H1 (cell line): ENCODE data around the gene GTF2H1. TPM values are rescaled to one million over a fixed set of nuclear protein-coding genes. Genes with fewer than 3 reads are reported as not detected.

Experiments used
- CTCF ChIA-PET: fragments of 300-600 bp; sonication (Branson Sonifier 250); formaldehyde crosslinking; loops from one replicate; lab custom pipeline; 2021; ENCODE audit not compliant: partially characterized antibody; lab: Charles Lee
- POLR2A ChIA-PET: fragments of 300-600 bp; sonication (Branson Sonifier 250); formaldehyde crosslinking; loops from one replicate; lab custom pipeline; 2021; ENCODE audit warnings: inconsistent platforms; ENCODE audit not compliant: partially characterized antibody; lab: Charles Lee
- DNase-seq, 2 experiments: peaks; one replicate each; pipeline versions ENCODE4 v3.0.0 to v3.0.0-alpha.2; 2010 to 2022; ENCODE audit warnings: low spot score in 2 of 2, low read depth in 1 of 2, mixed read lengths in 1 of 2
- FAIRE-seq: peaks from 2 replicates; lab custom pipeline; 2011; peaks lifted over from hg19 to GRCh38; lab: Jason Lieb, UNC
- H2AFZ ChIP-seq: 2 replicates; pipeline ENCODE4 v1.8.1; 2012; ENCODE audit warnings: low read length, inconsistent platforms
- H2AK5ac ChIP-seq: 2 replicates; pipeline ENCODE4 v1.6.1; 2013; ENCODE audit warnings: low read depth, low read length
- H2BK120ac ChIP-seq: replicated peaks from 2 replicates; pipeline ENCODE3; 2013; ENCODE audit warnings: low read depth, low read length, inconsistent platforms
- H2BK12ac ChIP-seq: 2 replicates; pipeline ENCODE4 v1.6.1; 2013; ENCODE audit warnings: low read depth, low read length
- H2BK15ac ChIP-seq: 2 replicates; pipeline ENCODE4 v1.6.1; 2013; ENCODE audit warnings: low read length
- H2BK20ac ChIP-seq: 2 replicates; pipeline ENCODE4 v1.6.1; 2013; ENCODE audit warnings: low read length
- H2BK5ac ChIP-seq: 2 replicates; pipeline ENCODE4 v1.6.1; 2013; ENCODE audit warnings: low read depth, low read length
- H3K14ac ChIP-seq: 2 replicates; pipeline ENCODE4 v1.6.1; 2013; ENCODE audit warnings: inconsistent platforms; ENCODE audit not compliant: insufficient read length
- H3K18ac ChIP-seq: 2 replicates; pipeline ENCODE4 v1.6.1; 2013; ENCODE audit warnings: low read length; ENCODE audit errors: extremely low read depth
- H3K23ac ChIP-seq: 2 replicates; pipeline ENCODE4 v1.6.1; 2013; ENCODE audit warnings: inconsistent platforms; ENCODE audit not compliant: insufficient read length
- H3K23me2 ChIP-seq: 2 replicates; pipeline ENCODE4 v1.6.1; 2013; ENCODE audit warnings: low read depth, low read length
- H3K27ac ChIP-seq: 2 replicates; pipeline ENCODE4 v1.6.1; 2011; ENCODE audit warnings: low read depth, low read length, inconsistent platforms
- H3K27me3 ChIP-seq, 4 experiments: replicated peaks in 1 of 4; 1 replicate in 1 of 4; 2 replicates in 3 of 4; pipeline versions ENCODE4 v1.6.1 to v1.8.1; 2011 to 2013; ENCODE audit warnings: low read length in 3 of 4, mild to moderate bottlenecking in 3 of 4, inconsistent platforms in 2 of 4, mixed read lengths in 2 of 4, moderate library complexity in 1 of 4; ENCODE audit not compliant: control insufficient read depth in 3 of 4, insufficient read depth in 3 of 4; ENCODE audit errors: extremely low read depth in 1 of 4
- H3K36me3 ChIP-seq, 4 experiments: 2 replicates each; pipeline versions ENCODE4 v1.6.1 to v1.8.1; 2011 to 2013; ENCODE audit warnings: mild to moderate bottlenecking in 4 of 4, low read length in 3 of 4, moderate library complexity in 2 of 4, control low read depth in 1 of 4, inconsistent platforms in 1 of 4; ENCODE audit not compliant: insufficient read depth in 4 of 4, control insufficient read depth in 2 of 4
- H3K4ac ChIP-seq: replicated peaks from 2 replicates; pipeline ENCODE3; 2013; ENCODE audit warnings: low read length, low read depth, mixed read lengths, inconsistent platforms; ENCODE audit not compliant: insufficient read length
- H3K4me1 ChIP-seq, 4 experiments: replicated peaks in 1 of 4; 1 replicate in 1 of 4; 2 replicates in 3 of 4; pipeline versions ENCODE4 v1.6.1 to v1.8.1; 2011 to 2013; ENCODE audit warnings: low read length in 3 of 4, inconsistent platforms in 2 of 4, mixed read lengths in 1 of 4; ENCODE audit not compliant: insufficient read depth in 4 of 4, control insufficient read depth in 3 of 4
- H3K4me2 ChIP-seq, 2 experiments: 2 replicates each; pipeline versions ENCODE4 v1.6.1 to v1.8.1; 2011 to 2013; ENCODE audit warnings: low read depth in 2 of 2, low read length in 2 of 2, control low read depth in 1 of 2, inconsistent platforms in 1 of 2, mild to moderate bottlenecking in 1 of 2; ENCODE audit not compliant: insufficient read depth in 1 of 2
- H3K4me3 ChIP-seq, 4 experiments: fragments of 200-600, 300-600 bp in 1 of 4; sonication (generic), shearing (Covaris generic), sonication (Bioruptor Twin) in 1 of 4; 2 replicates each; pipeline versions ENCODE4 v1.5.1 to v1.8.1; 2011 to 2016; ENCODE audit warnings: low read length in 4 of 4, low read depth in 3 of 4, control low read depth in 2 of 4, inconsistent platforms in 2 of 4, mild to moderate bottlenecking in 2 of 4, mixed read lengths in 1 of 4, moderate library complexity in 1 of 4; ENCODE audit not compliant: insufficient read depth in 2 of 4; ENCODE audit errors: extremely low read depth in 1 of 4
- H3K56ac ChIP-seq: replicated peaks from 2 replicates; pipeline ENCODE3; 2013; ENCODE audit warnings: low read depth, mild to moderate bottlenecking, mixed read lengths, low read length, inconsistent platforms; ENCODE audit not compliant: insufficient read length
- H3K79me1 ChIP-seq: 2 replicates; pipeline ENCODE4 v1.6.1; 2013; ENCODE audit warnings: low read depth, low read length, control low read depth
- H3K79me2 ChIP-seq, 2 experiments: 2 replicates each; pipeline versions ENCODE4 v1.6.1 to v1.8.1; 2012 to 2013; ENCODE audit warnings: low read length in 2 of 2, mild to moderate bottlenecking in 2 of 2, inconsistent platforms in 1 of 2; ENCODE audit not compliant: insufficient read depth in 2 of 2, control insufficient read depth in 1 of 2
- H3K9ac ChIP-seq, 4 experiments: replicated peaks in 1 of 4; 1 replicate in 1 of 4; 2 replicates in 3 of 4; pipeline versions ENCODE4 v1.6.1 to v1.8.1; 2011 to 2013; ENCODE audit warnings: low read depth in 3 of 4, low read length in 3 of 4, control low read depth in 2 of 4, mild to moderate bottlenecking in 2 of 4, moderate library complexity in 2 of 4, inconsistent platforms in 1 of 4; ENCODE audit errors: extremely low read depth in 1 of 4
- H3K9me3 ChIP-seq, 2 experiments: 2 replicates each; pipeline versions ENCODE4 v1.6.1 to v1.8.1; 2012 to 2013; ENCODE audit warnings: mild to moderate bottlenecking in 2 of 2, moderate library complexity in 2 of 2, control low read depth in 1 of 2, inconsistent platforms in 1 of 2, low read depth in 1 of 2, low read length in 1 of 2, mixed read lengths in 1 of 2; ENCODE audit not compliant: insufficient read depth in 2 of 2
- H4K20me1 ChIP-seq, 2 experiments: replicated peaks in 1 of 2; 2 replicates each; pipeline versions ENCODE3 to v1.8.1; 2011 to 2013; ENCODE audit warnings: inconsistent platforms in 2 of 2, low read length in 2 of 2, mild to moderate bottlenecking in 1 of 2; ENCODE audit not compliant: insufficient read depth in 2 of 2, control insufficient read depth in 1 of 2
- H4K5ac ChIP-seq: 2 replicates; pipeline ENCODE4 v1.6.1; 2013; ENCODE audit warnings: low read length, low read depth, mixed read lengths, inconsistent platforms; ENCODE audit not compliant: insufficient read length
- H4K8ac ChIP-seq: 2 replicates; pipeline ENCODE4 v1.8.0; 2013; ENCODE audit warnings: mild to moderate bottlenecking, moderate library complexity, low read length, inconsistent platforms; ENCODE audit not compliant: insufficient read depth; ENCODE audit errors: extremely low read depth
- H4K91ac ChIP-seq: replicated peaks from 2 replicates; pipeline ENCODE3; 2013; ENCODE audit warnings: low read length, mixed read lengths, inconsistent platforms; ENCODE audit not compliant: insufficient read length
- BCL11A ChIP-seq, 2 experiments: IDR thresholded peaks; one replicate each; pipeline ENCODE4 v1.6.1; 2011; ENCODE audit warnings: low read depth in 2 of 2, low read length in 2 of 2, mild to moderate bottlenecking in 2 of 2
- CEBPB ChIP-seq: IDR thresholded peaks from 2 replicates; pipeline ENCODE4 v1.6.1; 2012; ENCODE audit warnings: low read depth, low read length
- EGR1 ChIP-seq: IDR thresholded peaks from 2 replicates; pipeline ENCODE4 v1.6.1; 2011; ENCODE audit warnings: low read depth, low read length, borderline replicate concordance
- FOSL1 ChIP-seq: IDR thresholded peaks from 2 replicates; pipeline ENCODE4 v1.6.1; 2011; ENCODE audit warnings: mild to moderate bottlenecking, low read depth, low read length, moderate library complexity; ENCODE audit not compliant: insufficient read depth
- KDM1A ChIP-seq: fragments of 200-600, 300-600 bp; sonication (generic); IDR thresholded peaks from 2 replicates; pipeline ENCODE4 v1.7.1; 2016; ENCODE audit warnings: mild to moderate bottlenecking, low read length, borderline replicate concordance
- KDM4A ChIP-seq: IDR thresholded peaks from one replicate; pipeline ENCODE4 v1.7.1; 2012; ENCODE audit warnings: low read depth, mild to moderate bottlenecking, moderate library complexity, low read length, inconsistent platforms; ENCODE audit not compliant: severe bottlenecking
- SIRT6 ChIP-seq: IDR thresholded peaks from one replicate; pipeline ENCODE4 v1.7.1; 2012; ENCODE audit warnings: low read length, inconsistent platforms
- SRF ChIP-seq: IDR thresholded peaks from 2 replicates; pipeline ENCODE4 v1.6.1; 2011; ENCODE audit warnings: mild to moderate bottlenecking, low read depth, low read length, moderate library complexity
- TEAD4 ChIP-seq: IDR thresholded peaks from 2 replicates; pipeline ENCODE4 v1.6.1; 2012; ENCODE audit warnings: low read depth, low read length, inconsistent platforms, mixed read lengths
- WGBS, 2 experiments: shearing (Covaris generic) in 1 of 2; methylation state at CpG; one replicate each; pipeline versions ENCODE4 v1.1.6 to v1.1.7; 2013 to 2015; ENCODE audit warnings: low lambda C conversion rate in 2 of 2, mixed read lengths in 2 of 2, inconsistent platforms in 1 of 2, low coverage in 1 of 2, missing lambda C conversion rate in 1 of 2; ENCODE audit not compliant: insufficient replicate concordance in 2 of 2, insufficient coverage in 1 of 2, insufficient read length in 1 of 2; ENCODE audit errors: extremely low coverage in 1 of 2, missing lambda C conversion rate in 1 of 2; 5-methylcytosine and 5-hydroxymethylcytosine counted together
- polyA plus RNA-seq, 7 experiments: library from polyadenylated mRNA; depleted of rRNA in 3 of 7; stranded (reverse) in 5 of 7; unstranded in 2 of 7; fragments of >200 nt in 5 of 7; fragments of 200-250 nt in 2 of 7; gene quantifications; 1 replicate in 5 of 7; 2 replicates in 1 of 7; 4 replicates in 1 of 7; pipeline versions ENCODE4 v1.2.1 to v1.2.3, GENCODE V29; 2011 to 2013; ENCODE audit warnings: missing spikeins in 2 of 7, mixed read lengths in 2 of 7
- total RNA-seq: library from RNA; stranded (reverse); fragmentation: NEBNext Ultra II Directional; extraction: Animal tissue kit (Norgen Biotek cat#: 25700); gene quantifications from 2 replicates; pipeline ENCODE4 v1.2.1, GENCODE V29; 2021

The GTF2H1 gene
- total and polyA plus RNA-seq, 2 of the 8 experiments (the other 6 are each of a cell fraction or from before 2014, with no cell fraction given), result 9.1 to 26.3 TPM

- TF ChIP-seq KDM4A (no peak), KDM1A (no peak), BCL11A (IDR thresholded peaks at IDR 0.05; ENCODE audit: low read depth in 2 of 2, low read length in 2 of 2) (no peak), SRF (no peak), SIRT6 (no peak), EGR1 (no peak), FOSL1 (no peak), CEBPB (no peak), TEAD4 (no peak)
- TF ChIP-seq, all 59 proteins: peak for 0
- FAIRE-seq, result no peak
These were observed 48.9 kb downstream of the GTF2H1 start for GRCh38 chr11:18371279-18371678.

More at GRCh38 chr11:18371279-18371678, 48.9 kb downstream of the GTF2H1 start:
- peaks cover 0 to 16% (median 0%) of the 10 kb centered on the region in 4 experiments; a peak in 1 of 8 replicates for H3K36me3 ChIP-seq
- H2BK120ac ChIP-seq, result no peak overlapping the region
- no peak overlapping the region for H3K9ac ChIP-seq
- no peak overlapping the region for H4K8ac ChIP-seq
- no peaks in the 10 kb centered on the region for H3K79me2 ChIP-seq
- no peak overlapping the region for H2BK20ac ChIP-seq
- no peaks in the 10 kb centered on the region for H3K79me1 ChIP-seq
- no peak overlapping the region for H2BK12ac ChIP-seq
- H4K20me1 ChIP-seq, result no peaks in the 10 kb centered on the region
- no peak overlapping the region for H3K4ac ChIP-seq
- no peak overlapping the region for H4K91ac ChIP-seq
- H4K5ac ChIP-seq, result no peak overlapping the region
- H3K23ac ChIP-seq, result no peak overlapping the region
- no peak overlapping the region for H3K27ac ChIP-seq
- no peak overlapping the region for H3K14ac ChIP-seq
- H3K4me3 ChIP-seq, result no peak overlapping the region
- no peak overlapping the region for H2AK5ac ChIP-seq
- POLR2A ChIA-PET, result no interaction called here
- DNase-seq, result no peak
- H2BK5ac ChIP-seq, result no peak overlapping the region
- H2AFZ ChIP-seq, result no peak overlapping the region
- WGBS, 2 experiments, result 92% methylated on average over 2 of the region's 2 CpGs; no CpG with 5 or more reads in 1 of the 2 experiments
- H3K56ac ChIP-seq, result no peak overlapping the region
- no peaks in the 10 kb centered on the region for H3K4me1 ChIP-seq
- no peaks in the 10 kb centered on the region for H3K23me2 ChIP-seq
- CTCF ChIA-PET, result no interaction called here
- no peaks in the 10 kb centered on the region for H3K27me3 ChIP-seq
- no peak overlapping the region for H3K18ac ChIP-seq
- H2BK15ac ChIP-seq, result no peak overlapping the region
- H3K4me2 ChIP-seq, result no peak overlapping the region
- H3K9me3 ChIP-seq, result no peaks in the 10 kb centered on the region
